AG10803 (cell line): ENCODE results near the gene FAP.

ENCODE experiments used
- DNase-seq: peaks from one replicate; pipeline ENCODE4 v3.0.0; 2010; ENCODE audit warnings: low read depth
- H3K4me3 ChIP-seq: 2 replicates; pipeline ENCODE4 v1.5.1; 2011; ENCODE audit warnings: mild to moderate bottlenecking, low read length, control low read depth
- CTCF ChIP-seq: conservative IDR thresholded peaks from 2 replicates; pipeline ENCODE4 v1.5.1; 2011; ENCODE audit warnings: mild to moderate bottlenecking, low read length, control low read depth, inconsistent platforms

FAP gene

GRCh38 chr2:162197069-162197825, 46.0 kb downstream of the FAP start:
- DNase-seq, result peak; percentile 34
- H3K4me3 ChIP-seq, result no peak overlapping the region
- TF ChIP-seq CTCF, result no peak

- DNase-seq, result no peak
- TF ChIP-seq CTCF, result no peak
- no peak overlapping the region for H3K4me3 ChIP-seq
Measured at GRCh38 chr2:162196638-162197037, 46.6 kb downstream of the FAP start.

GRCh38 chr2:162188451-162188850, 54.8 kb downstream of the FAP start:
- TF ChIP-seq CTCF, result no peak
- DNase-seq, result no peak
- no peak overlapping the region for H3K4me3 ChIP-seq

- H3K4me3 ChIP-seq, result no peak overlapping the region
- TF ChIP-seq CTCF, result no peak
- no peak for DNase-seq
Measured at GRCh38 chr2:162185541-162186232, 57.6 kb downstream of the FAP start.

- DNase-seq, result no peak
- H3K4me3 ChIP-seq, result no peak overlapping the region
- no peak for TF ChIP-seq CTCF
Measured at GRCh38 chr2:162184821-162185450, 58.3 kb downstream of the FAP start.

GRCh38 chr2:162184359-162184758, 58.9 kb downstream of the FAP start:
- no peak overlapping the region for H3K4me3 ChIP-seq
- DNase-seq, result no peak
- TF ChIP-seq CTCF, result no peak

GRCh38 chr2:162182395-162182794, 60.9 kb downstream of the FAP start:
- no peak overlapping the region for H3K4me3 ChIP-seq
- TF ChIP-seq CTCF, result no peak
- DNase-seq, result peak; percentile 13
